Ishikawa (cell line): Measurements from ENCODE around the gene PARP1.

Experiments used
- CEBPB ChIP-seq: IDR thresholded peaks from 2 replicates; pipeline ENCODE4 v1.6.1; 2012
- CREB1 ChIP-seq: IDR thresholded peaks from 2 replicates; pipeline ENCODE4 v1.6.1; 2012; ENCODE audit warnings: low read depth
- EGR1 ChIP-seq: IDR thresholded peaks from 2 replicates; pipeline ENCODE4 v1.6.1; 2012
- EP300 ChIP-seq: IDR thresholded peaks from 2 replicates; pipeline ENCODE4 v1.6.1; 2012; ENCODE audit warnings: borderline replicate concordance
- FOXM1 ChIP-seq: IDR thresholded peaks from 2 replicates; pipeline ENCODE4 v1.6.1; 2012; ENCODE audit warnings: low read depth, borderline replicate concordance
- NFIC ChIP-seq: IDR thresholded peaks from 2 replicates; pipeline ENCODE4 v1.6.1; 2012
- RAD21 ChIP-seq: IDR thresholded peaks from 2 replicates; pipeline ENCODE4 v1.6.1; 2012; ENCODE audit warnings: low read depth
- TAF1 ChIP-seq: IDR thresholded peaks from 2 replicates; pipeline ENCODE4 v1.6.1; 2012; ENCODE audit warnings: low read depth, mild to moderate bottlenecking
- TCF12 ChIP-seq: IDR thresholded peaks from 2 replicates; pipeline ENCODE4 v1.6.1; 2012; ENCODE audit warnings: low read depth
- TEAD4 ChIP-seq: IDR thresholded peaks from 2 replicates; pipeline ENCODE4 v1.6.1; 2012
- YY1 ChIP-seq: IDR thresholded peaks from 2 replicates; pipeline ENCODE4 v1.6.1; 2012; ENCODE audit warnings: low read depth
- ZBTB7A ChIP-seq: IDR thresholded peaks from 2 replicates; pipeline ENCODE4 v1.6.1; 2012; ENCODE audit warnings: low read depth
- TF ChIP-seq, protein P1 (sequence below): IDR thresholded peaks from 2 replicates; pipeline ENCODE4 v1.6.1; 2012
- TF ChIP-seq, protein P2 (sequence below): IDR thresholded peaks from 2 replicates; pipeline ENCODE4 v1.6.1; 2012
- TF ChIP-seq, protein P3 (sequence below): IDR thresholded peaks from 2 replicates; pipeline ENCODE4 v1.6.1; 2012; ENCODE audit warnings: low read depth, mild to moderate bottlenecking

PARP1 gene

DNA sequence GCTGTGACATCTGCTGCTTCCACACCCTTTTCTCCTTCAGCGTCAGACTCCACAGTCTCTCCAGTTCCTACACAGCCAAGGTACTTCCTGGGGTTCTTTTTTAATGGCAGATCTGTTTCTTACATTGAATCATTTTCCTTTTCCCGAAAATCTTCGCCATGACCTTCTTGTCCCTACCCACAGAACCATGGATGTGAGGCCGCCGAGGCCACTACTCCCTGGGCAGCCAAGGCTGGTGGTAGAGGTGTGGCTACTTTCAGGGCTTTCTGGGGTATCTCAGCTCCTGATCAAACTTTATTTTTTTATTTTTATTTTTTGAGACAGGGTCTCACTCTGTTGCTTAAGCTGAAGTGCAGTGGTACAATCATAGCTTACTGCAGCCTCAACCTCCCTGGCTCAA lies 89.4 kb downstream of the PARP1 start:
- TF ChIP-seq EGR1 (no peak), NFIC (no peak), CEBPB (no peak), ZBTB7A (no peak), TAF1 (no peak), YY1 (no peak), RAD21 (no peak), TEAD4 (no peak), CREB1 (no peak), TCF12 (no peak), EP300 (no peak), FOXM1 (no peak)
- TF ChIP-seq, protein P1, sequence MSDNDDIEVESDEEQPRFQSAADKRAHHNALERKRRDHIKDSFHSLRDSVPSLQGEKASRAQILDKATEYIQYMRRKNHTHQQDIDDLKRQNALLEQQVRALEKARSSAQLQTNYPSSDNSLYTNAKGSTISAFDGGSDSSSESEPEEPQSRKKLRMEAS: no peak
- TF ChIP-seq, protein P2, sequence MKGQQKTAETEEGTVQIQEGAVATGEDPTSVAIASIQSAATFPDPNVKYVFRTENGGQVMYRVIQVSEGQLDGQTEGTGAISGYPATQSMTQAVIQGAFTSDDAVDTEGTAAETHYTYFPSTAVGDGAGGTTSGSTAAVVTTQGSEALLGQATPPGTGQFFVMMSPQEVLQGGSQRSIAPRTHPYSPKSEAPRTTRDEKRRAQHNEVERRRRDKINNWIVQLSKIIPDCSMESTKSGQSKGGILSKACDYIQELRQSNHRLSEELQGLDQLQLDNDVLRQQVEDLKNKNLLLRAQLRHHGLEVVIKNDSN: no peak
- TF ChIP-seq, protein P3, sequence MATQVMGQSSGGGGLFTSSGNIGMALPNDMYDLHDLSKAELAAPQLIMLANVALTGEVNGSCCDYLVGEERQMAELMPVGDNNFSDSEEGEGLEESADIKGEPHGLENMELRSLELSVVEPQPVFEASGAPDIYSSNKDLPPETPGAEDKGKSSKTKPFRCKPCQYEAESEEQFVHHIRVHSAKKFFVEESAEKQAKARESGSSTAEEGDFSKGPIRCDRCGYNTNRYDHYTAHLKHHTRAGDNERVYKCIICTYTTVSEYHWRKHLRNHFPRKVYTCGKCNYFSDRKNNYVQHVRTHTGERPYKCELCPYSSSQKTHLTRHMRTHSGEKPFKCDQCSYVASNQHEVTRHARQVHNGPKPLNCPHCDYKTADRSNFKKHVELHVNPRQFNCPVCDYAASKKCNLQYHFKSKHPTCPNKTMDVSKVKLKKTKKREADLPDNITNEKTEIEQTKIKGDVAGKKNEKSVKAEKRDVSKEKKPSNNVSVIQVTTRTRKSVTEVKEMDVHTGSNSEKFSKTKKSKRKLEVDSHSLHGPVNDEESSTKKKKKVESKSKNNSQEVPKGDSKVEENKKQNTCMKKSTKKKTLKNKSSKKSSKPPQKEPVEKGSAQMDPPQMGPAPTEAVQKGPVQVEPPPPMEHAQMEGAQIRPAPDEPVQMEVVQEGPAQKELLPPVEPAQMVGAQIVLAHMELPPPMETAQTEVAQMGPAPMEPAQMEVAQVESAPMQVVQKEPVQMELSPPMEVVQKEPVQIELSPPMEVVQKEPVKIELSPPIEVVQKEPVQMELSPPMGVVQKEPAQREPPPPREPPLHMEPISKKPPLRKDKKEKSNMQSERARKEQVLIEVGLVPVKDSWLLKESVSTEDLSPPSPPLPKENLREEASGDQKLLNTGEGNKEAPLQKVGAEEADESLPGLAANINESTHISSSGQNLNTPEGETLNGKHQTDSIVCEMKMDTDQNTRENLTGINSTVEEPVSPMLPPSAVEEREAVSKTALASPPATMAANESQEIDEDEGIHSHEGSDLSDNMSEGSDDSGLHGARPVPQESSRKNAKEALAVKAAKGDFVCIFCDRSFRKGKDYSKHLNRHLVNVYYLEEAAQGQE: no peak

DNA sequence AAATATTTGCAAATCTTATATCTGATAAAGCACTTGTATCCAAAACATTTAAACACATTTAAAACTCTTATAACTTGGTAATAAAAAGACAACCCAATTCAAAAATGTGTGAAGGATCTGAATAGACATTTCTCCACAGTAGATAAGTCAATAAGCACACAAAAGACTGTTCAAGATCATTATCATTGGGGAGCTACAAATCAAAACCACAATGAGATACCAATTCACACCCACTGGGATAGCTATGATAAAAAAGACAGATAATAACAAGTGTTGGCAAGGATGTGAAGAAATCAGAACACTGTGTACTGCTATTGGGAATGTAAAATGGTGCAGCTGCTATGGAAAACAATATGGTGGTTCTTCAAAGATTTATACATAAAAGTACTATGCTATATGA lies 93.8 kb downstream of the PARP1 start:
- TF ChIP-seq CREB1: no peak
- TF ChIP-seq ZBTB7A: no peak
- TF ChIP-seq EGR1: no peak
- TF ChIP-seq NFIC: no peak
- no peak for TF ChIP-seq YY1
- TF ChIP-seq, protein P2: no peak
- no peak for TF ChIP-seq EP300

DNA sequence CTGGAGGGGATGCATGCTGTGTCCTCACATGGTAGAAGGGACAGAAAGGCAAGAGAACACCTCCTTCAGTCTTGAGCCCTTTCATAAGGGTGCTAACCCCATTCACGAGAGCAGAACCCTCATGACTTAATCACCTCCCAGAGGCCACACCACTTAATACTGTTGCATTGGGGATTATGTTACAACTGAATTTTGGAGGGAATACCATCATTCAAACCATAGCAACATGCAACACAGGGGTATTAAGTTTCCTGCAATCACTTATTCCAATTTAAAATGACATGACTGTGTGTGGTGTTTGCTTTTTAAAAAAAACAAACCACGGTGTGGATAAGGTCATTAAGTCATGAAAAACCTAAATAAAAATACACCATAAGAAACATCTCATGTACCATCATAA lies 95.8 kb downstream of the PARP1 start:
- TF ChIP-seq TAF1 (no peak), RAD21 (no peak), ZBTB7A (no peak), YY1 (no peak), FOXM1 (no peak), CREB1 (no peak), TEAD4 (no peak), CEBPB (no peak)
- TF ChIP-seq, protein P3: no peak
- TF ChIP-seq, protein P2: no peak

DNA sequence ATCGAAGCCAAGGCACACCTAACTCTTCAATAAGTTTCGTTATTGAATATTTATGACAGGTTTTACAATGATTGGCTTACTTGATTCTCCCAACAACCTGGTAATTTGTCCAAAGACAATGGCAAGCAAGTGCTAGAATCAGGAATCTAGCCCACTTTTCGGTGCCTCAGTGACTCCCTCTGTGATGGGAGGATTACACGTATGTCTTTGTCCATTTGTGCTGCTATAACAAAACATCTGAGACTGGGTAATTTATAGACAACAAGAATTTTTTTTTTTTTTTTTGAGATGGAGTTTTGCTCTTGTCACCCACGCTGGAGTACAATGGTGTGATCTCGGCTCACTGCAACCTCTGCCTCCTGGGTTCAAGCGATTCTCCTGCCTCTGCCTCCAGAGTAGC lies 96.5 kb downstream of the PARP1 start:
- TF ChIP-seq ZBTB7A (no peak), EP300 (no peak), CREB1 (no peak), NFIC (no peak), RAD21 (no peak), TCF12 (no peak), YY1 (no peak), CEBPB (no peak), TAF1 (no peak), FOXM1 (no peak), TEAD4 (no peak), EGR1 (no peak)
- TF ChIP-seq, protein P2: no peak
- TF ChIP-seq, protein P1: no peak
- TF ChIP-seq, protein P3: no peak
